Ovary (tissue), 9 donors: Measurements from ENCODE around the gene ERGIC2. TPM values are rescaled to one million over a fixed set of nuclear protein-coding genes. Genes with fewer than 3 reads are reported as not detected.
"Not testable (repeated sequence)": the region's sequence is repeated elsewhere in the genome, so short reads cannot be mapped to it uniquely, and the experiment has no call there.

Experiments
- DNase-seq, 5 donors: peaks; one replicate each; pipeline ENCODE4 v3.0.0-alpha.2; 2019 to 2020
- H3K27ac ChIP-seq, 2 donors: fragments of 200-600 bp; one replicate each; pipeline versions ENCODE4 v1.5.1 to v1.8.0; 2019 to 2022
- H3K27me3 ChIP-seq: fragments of 200-600 bp; one replicate; pipeline ENCODE4 v1.8.0; 2022
- H3K36me3 ChIP-seq: fragments of 200-600 bp; sonication (generic); one replicate; pipeline ENCODE4 v1.5.1; 2019
- H3K4me1 ChIP-seq: one replicate; pipeline ENCODE4 v1.8.1; 2013; ENCODE audit warnings: mild to moderate bottlenecking, moderate library complexity; ENCODE audit not compliant: insufficient read depth
- H3K4me3 ChIP-seq: fragments of 200-600 bp; sonication (generic); one replicate; pipeline ENCODE4 v1.5.1; 2017
- H3K9me3 ChIP-seq, 2 donors: fragments of 200-600 bp in 1 of 2; sonication (generic) in 1 of 2; one replicate each; pipeline versions ENCODE4 v1.5.1 to v1.8.1; 2013 to 2019; ENCODE audit warnings: mild to moderate bottlenecking in 1 of 2, moderate library complexity in 1 of 2
- EP300 ChIP-seq: sonication (generic); formaldehyde crosslinking; IDR thresholded peaks from one replicate; pipeline ENCODE4 v1.6.1; 2017; ENCODE audit warnings: antibody characterized with exemption
- POLR2A ChIP-seq: fragments of 450-650 bp; IDR thresholded peaks from one replicate; pipeline ENCODE4 v1.6.1; 2017; ENCODE audit warnings: antibody characterized with exemption, mild to moderate bottlenecking, moderate library complexity
- WGBS, 3 donors: extraction: QIAGEN DNeasy Blood & Tissue Kit in 1 of 3; methylation state at CpG; one replicate each; pipeline versions ENCODE4 v1.1.5 to v1.1.7; 2013 to 2017; 5-methylcytosine and 5-hydroxymethylcytosine counted together
- intact Hi-C, 4 donors: fragments of 100-400 bp; cut with DNase I; formaldehyde crosslinking; loops; one replicate each; pipeline versions ENCODE4 v1.11.0 to v1.15.1; 2022 to 2023
- polyA plus RNA-seq, 2 donors: library from polyadenylated mRNA; stranded (reverse); fragments of 200-250 nt in 1 of 2; fragments of 350-450 nt in 1 of 2; fragmentation: Illumina TruSeq in 1 of 2; extraction: RNeasy Lipid Tissue Mini Kit (QIAGEN cat#74804) in 1 of 2; gene quantifications; one replicate each; pipeline ENCODE4 v1.2.3, GENCODE V29; 2013 to 2014
- total RNA-seq, 7 donors: library from RNA; depleted of rRNA in 2 of 7; stranded (reverse); fragments of >200 nt in 2 of 7; fragmentation: NEBNext Ultra II Directional in 3 of 7; extraction: Animal tissue kit (Norgen Biotek cat#: 25700) in 3 of 7; gene quantifications; one replicate each; pipeline versions ENCODE4 v1.1.0 to v1.2.4, GENCODE V29; 2016 to 2023
- TF ChIP-seq, protein P1 (sequence below), 3 donors: fragments of 450-650 bp in 2 of 3; fragments of 200-600 bp in 1 of 3; IDR thresholded peaks; one replicate each; pipeline versions ENCODE4 v1.5.1 to v1.8.0; 2016 to 2022; ENCODE audit warnings: antibody characterized with exemption in 3 of 3, mild to moderate bottlenecking in 1 of 3
- donor health status: DM: no; HTN: no; CAD: no; lungs with moderate emphysema.
- donor health status: DM: no; HTN: no; CAD: no.
- donor health status: Bipolar disorder and iron deficiency.
- donor health status: DM: yes; HTN: yes; CAD: no.
- donor health status: DM: no; HTN: no; CAD: no.
- donor health status: DM: yes; HTN: yes; CAD: no.

The ERGIC2 gene
- total and polyA plus RNA-seq, 9 donors = 21.3 to 75.1 (median 53.6) TPM

DNA sequence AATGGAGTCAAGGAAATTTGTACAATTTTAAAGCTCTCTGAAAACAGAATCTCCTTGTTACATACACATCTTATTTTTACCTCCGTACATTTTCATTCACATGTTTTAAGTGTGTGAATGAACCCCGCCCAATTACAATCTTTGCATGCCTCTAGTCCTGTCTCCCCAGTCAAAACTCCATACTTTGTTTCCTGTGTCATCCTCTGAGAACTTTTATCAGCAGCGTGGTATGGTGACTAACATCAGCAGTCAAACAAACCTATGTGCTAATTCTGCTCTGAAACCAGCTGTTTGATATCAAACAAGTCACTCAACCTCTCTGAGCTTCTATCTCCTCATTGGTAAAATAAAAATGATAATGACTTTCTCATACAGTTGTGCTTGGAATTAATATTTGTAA, 15.8 kb upstream of the ERGIC2 start:
- Histone ChIP-seq H3K27me3 (no peaks in the 10 kb centered on the region), H3K4me3 (no peak overlapping the region), H3K4me1 (no peaks in the 10 kb centered on the region), H3K9me3 (no peaks in the 10 kb centered on the region), H3K36me3 (no peaks in the 10 kb centered on the region), H3K27ac (no peak overlapping the region)
- no peak for DNase-seq
- intact Hi-C loops = no loop called here
- 66 to 74% (median 72%) methylated on average over 3 of the region's 3 CpGs for WGBS, 3 donors
- TF ChIP-seq POLR2A = no peak

DNA sequence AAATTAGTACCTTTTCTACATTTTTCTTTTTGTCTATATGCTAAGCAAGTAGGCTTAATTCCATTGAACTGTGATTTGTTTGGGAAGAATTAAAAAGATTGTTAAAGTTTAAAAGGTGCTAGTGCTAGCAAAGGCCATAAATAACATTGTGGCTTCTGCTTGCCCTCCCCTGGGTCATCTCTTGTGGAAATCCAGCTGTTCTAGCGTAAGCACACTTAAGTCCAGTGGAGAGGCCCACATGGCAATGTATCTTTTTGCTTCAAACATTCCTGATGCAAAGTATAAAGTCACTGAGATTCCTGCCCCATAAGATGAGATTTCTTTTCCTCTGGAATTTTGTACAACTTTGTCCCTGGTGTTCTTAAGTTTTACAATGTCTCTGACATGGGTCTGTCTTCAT, 14.4 kb upstream of the ERGIC2 start:
- no peaks in the 10 kb centered on the region for H3K9me3 ChIP-seq
- no peak for DNase-seq
- WGBS, 3 donors = 57 to 77% (median 62%) methylated on average over 1 of the region's 1 CpG
- intact Hi-C loops = no loop called here
- H3K27ac ChIP-seq = no peak overlapping the region
- no peaks in the 10 kb centered on the region for H3K4me1 ChIP-seq
- no peaks in the 10 kb centered on the region for H3K27me3 ChIP-seq
- no peaks in the 10 kb centered on the region for H3K36me3 ChIP-seq
- TF ChIP-seq EP300 (no peak), POLR2A (no peak)
- TF ChIP-seq, protein P1, sequence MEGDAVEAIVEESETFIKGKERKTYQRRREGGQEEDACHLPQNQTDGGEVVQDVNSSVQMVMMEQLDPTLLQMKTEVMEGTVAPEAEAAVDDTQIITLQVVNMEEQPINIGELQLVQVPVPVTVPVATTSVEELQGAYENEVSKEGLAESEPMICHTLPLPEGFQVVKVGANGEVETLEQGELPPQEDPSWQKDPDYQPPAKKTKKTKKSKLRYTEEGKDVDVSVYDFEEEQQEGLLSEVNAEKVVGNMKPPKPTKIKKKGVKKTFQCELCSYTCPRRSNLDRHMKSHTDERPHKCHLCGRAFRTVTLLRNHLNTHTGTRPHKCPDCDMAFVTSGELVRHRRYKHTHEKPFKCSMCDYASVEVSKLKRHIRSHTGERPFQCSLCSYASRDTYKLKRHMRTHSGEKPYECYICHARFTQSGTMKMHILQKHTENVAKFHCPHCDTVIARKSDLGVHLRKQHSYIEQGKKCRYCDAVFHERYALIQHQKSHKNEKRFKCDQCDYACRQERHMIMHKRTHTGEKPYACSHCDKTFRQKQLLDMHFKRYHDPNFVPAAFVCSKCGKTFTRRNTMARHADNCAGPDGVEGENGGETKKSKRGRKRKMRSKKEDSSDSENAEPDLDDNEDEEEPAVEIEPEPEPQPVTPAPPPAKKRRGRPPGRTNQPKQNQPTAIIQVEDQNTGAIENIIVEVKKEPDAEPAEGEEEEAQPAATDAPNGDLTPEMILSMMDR (IDR thresholded peaks at IDR 0.05) = no peak
- H3K4me3 ChIP-seq = no peak overlapping the region

DNA sequence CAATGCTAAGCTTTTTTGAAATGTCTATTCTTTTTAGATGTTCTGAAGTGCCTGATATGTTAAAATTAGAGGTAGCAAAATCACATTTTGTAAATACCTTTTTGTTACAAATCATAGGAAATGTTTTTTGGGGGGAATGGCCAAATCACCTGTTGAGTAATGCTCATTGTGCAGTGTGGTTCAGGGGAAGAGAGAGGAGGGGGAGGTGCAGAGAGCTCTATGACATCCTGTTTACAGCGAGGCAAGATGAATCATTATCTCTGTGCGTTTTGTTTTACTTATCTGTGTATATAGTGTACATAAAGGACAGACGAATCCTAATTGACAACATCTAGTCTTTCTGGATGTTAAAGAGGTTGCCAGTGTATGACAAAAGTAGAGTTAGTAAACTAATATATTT, 9.4 kb upstream of the ERGIC2 start:
- H3K9me3 ChIP-seq, H3K27ac ChIP-seq, H3K36me3 ChIP-seq, H3K4me3 ChIP-seq, intact Hi-C loops, H3K4me1 ChIP-seq, DNase-seq, H3K27me3 ChIP-seq: not testable (repeated sequence)
- WGBS, 3 donors = 23 to 37% (median 26%) methylated on average over 3 of the region's 3 CpGs

DNA sequence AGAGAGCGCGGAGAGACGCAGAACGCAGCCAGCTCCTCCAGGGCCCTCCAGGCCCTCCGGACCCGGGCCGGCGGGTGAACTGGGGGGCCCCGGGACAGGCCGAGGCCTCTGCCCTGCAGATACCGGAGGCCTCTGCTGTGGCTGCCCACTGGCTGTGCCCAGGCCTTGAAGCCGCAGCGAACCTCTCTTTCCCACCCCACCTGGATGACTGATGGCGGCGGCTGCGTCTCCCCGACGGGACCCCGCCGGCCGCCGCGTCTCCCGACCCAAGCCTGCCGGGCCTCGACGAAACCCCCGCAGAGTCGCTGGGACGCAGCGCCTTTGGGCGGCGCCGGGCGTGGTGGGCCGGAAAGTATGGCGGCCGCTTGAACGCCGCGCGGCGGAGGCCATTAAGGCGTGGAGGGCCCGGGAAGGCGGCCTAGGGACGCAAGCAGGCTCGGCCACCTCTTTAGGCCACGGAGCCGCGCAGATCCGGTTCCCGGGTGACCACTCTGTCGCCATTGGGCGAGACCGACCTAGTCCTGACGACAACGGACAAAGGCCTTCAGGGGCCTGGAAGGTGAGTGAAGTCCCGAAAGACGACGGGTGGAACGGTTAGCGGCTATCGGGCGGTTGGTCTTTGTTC, 8.4 kb upstream of the ERGIC2 start:
- no peak for TF ChIP-seq EP300
- TF ChIP-seq, protein P1 (IDR thresholded peaks at IDR 0.05) = no peak
- TF ChIP-seq POLR2A = no peak
- Histone ChIP-seq H3K36me3 (no peaks in the 10 kb centered on the region), H3K27me3 (no peaks in the 10 kb centered on the region), H3K4me1 (no peaks in the 10 kb centered on the region), H3K27ac (no peak overlapping the region), H3K9me3 (no peaks in the 10 kb centered on the region), H3K4me3 (no peak overlapping the region)
- intact Hi-C loops = no loop called here
- DNase-seq = no peak
- 93 to 97% (median 94%) methylated on average over 63 to 65 of the region's 65 CpGs for WGBS, 3 donors

DNA sequence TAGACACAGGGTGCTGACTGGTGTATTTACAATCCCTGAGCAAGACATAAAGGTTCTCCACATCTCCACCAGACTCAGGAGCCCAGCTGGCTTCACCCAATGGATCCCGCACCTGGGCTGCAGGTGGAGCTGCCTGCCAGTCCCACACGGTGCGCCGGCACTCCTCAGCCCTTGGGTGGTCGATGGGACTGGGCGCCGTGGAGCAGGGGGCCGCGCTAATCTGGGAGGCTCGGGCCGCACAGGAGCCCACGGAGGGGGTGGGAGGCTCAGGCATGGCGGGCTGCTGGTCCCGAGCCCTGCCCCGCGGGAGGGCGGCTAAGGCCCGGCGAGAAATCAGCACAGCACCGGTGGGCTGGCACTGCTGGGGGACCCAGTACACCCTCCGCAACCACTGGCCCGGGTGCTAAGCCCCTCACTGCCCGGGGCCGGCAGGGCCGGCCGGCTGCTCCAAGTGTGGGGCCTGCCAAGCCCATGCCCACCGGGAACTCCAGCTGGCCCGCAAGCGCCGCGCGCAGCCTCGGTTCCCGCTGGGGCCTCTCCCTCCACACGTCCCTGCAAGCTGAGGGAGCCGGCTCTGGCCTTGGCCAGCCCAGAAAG, 5.2 kb upstream of the ERGIC2 start:
- intact Hi-C loops, H3K27ac ChIP-seq, H3K4me3 ChIP-seq, DNase-seq, H3K36me3 ChIP-seq, H3K27me3 ChIP-seq, H3K9me3 ChIP-seq, H3K4me1 ChIP-seq: not testable (repeated sequence)
- 88 to 94% (median 93%) methylated on average over 21 to 36 of the region's 36 CpGs for WGBS, 3 donors

DNA sequence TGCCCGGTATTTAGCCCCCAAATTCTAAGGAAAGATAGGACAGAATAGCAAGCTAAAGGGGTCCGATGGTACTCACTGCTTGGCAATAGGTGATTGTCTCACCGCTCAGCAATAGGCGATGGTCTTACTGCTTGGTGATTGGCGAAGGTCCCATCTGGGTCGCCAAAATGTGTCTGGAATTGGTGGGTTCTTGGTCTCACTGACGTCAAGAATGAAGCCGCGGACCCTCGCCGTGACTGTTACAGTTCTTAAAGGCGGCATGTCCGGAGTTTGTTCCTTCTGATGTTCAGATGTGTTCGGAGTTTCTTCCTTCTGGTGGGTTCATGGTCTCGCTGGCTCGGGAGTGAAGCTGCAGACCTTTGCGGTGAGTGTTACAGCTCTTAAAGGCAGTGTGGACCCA, 4.2 kb upstream of the ERGIC2 start:
- H3K27ac ChIP-seq, H3K27me3 ChIP-seq, H3K4me1 ChIP-seq, H3K9me3 ChIP-seq, H3K4me3 ChIP-seq, intact Hi-C loops, H3K36me3 ChIP-seq: not testable (repeated sequence)
- WGBS, 3 donors = 89 to 93% (median 91%) methylated on average over 17 of the region's 17 CpGs
- DNase-seq = peak in 1 of 5 donors; percentile 16
